NCI-H187 treated with DMSO at 0.1 percent for 48 hours (cell line): ENCODE measurements around the gene ADGRB2.

Source experiments
- DNase-seq: peaks from one replicate; lab custom pipeline; 2025; lab: John Stamatoyannopoulos, UW

ADGRB2 gene

GRCh38 chr1:31782421-31783410 is 18.6 kb upstream of the ADGRB2 start:
- no peak for DNase-seq

GRCh38 chr1:31781756-31782371 is 17.7 kb upstream of the ADGRB2 start:
- no peak for DNase-seq

- DNase-seq = no peak
These were observed 17.1 kb upstream of the ADGRB2 start for GRCh38 chr1:31781138-31781755.

- DNase-seq = no peak
These were observed 16.5 kb upstream of the ADGRB2 start for GRCh38 chr1:31780632-31781031.

- no peak for DNase-seq
These were observed 15.5 kb upstream of the ADGRB2 start for GRCh38 chr1:31779687-31780086.

- DNase-seq = no peak
These were observed 14.8 kb upstream of the ADGRB2 start for GRCh38 chr1:31778763-31779488.

GRCh38 chr1:31776516-31776915 is 12.4 kb upstream of the ADGRB2 start:
- DNase-seq = no peak

- no peak for DNase-seq
These were observed 11.9 kb upstream of the ADGRB2 start for GRCh38 chr1:31776032-31776431.

- no peak for DNase-seq
These were observed 11.3 kb upstream of the ADGRB2 start for GRCh38 chr1:31775210-31775999.

- no peak for DNase-seq
These were observed 10.4 kb upstream of the ADGRB2 start for GRCh38 chr1:31774495-31774894.

GRCh38 chr1:31773861-31774260 is 9.7 kb upstream of the ADGRB2 start:
- no peak for DNase-seq

GRCh38 chr1:31772669-31773248 is 8.6 kb upstream of the ADGRB2 start:
- DNase-seq = no peak

- DNase-seq = no peak
These were observed 7.9 kb upstream of the ADGRB2 start for GRCh38 chr1:31771891-31772668.

- DNase-seq = no peak
These were observed 5.7 kb upstream of the ADGRB2 start for GRCh38 chr1:31769720-31770390.

- no peak for DNase-seq
These were observed 5.0 kb upstream of the ADGRB2 start for GRCh38 chr1:31768939-31769704.

GRCh38 chr1:31768407-31768907 is 4.3 kb upstream of the ADGRB2 start:
- DNase-seq = no peak

GRCh38 chr1:31767225-31767624 is 3.1 kb upstream of the ADGRB2 start:
- DNase-seq = no peak

- DNase-seq = no peak
These were observed 1.4 kb upstream of the ADGRB2 start for GRCh38 chr1:31765516-31765915.

GRCh38 chr1:31765041-31765467 is 914 bp upstream of the ADGRB2 start:
- DNase-seq = no peak
